GM12878 (cell line): ENCODE results near the gene RAET1E. TPM values are rescaled to one million over a fixed set of nuclear protein-coding genes. Genes with fewer than 3 reads are reported as not detected.
"Not testable (repeated sequence)": the region's sequence is repeated elsewhere in the genome, so short reads cannot be mapped to it uniquely, and the experiment has no call there.

Experiments
- ATAC-seq: fragments of 200-7000 bp; cut with Tn5 transposase; 3 replicates; pipeline ENCODE4 v1.9.1; 2020; ENCODE audit warnings: mild to moderate bottlenecking, moderate library complexity
- BruUV-seq: library from RNA; stranded (reverse); fragments of 400-500 nt; replicated peaks from 2 replicates; lab custom pipeline; 2021; lab: Mats Ljungman, UMichigan
- CTCF ChIA-PET: fragments of 300-600 bp; sonication (Branson Sonifier 250); formaldehyde crosslinking; extraction: SDS; loops from one replicate; lab custom pipeline; 2021; ENCODE audit warnings: inconsistent platforms; lab: Yijun Ruan, JAX
- POLR2A ChIA-PET: fragments of 350-600 bp; formaldehyde crosslinking; extraction: SDS; loops from one replicate; lab custom pipeline; 2021; ENCODE audit warnings: inconsistent platforms; lab: Charles Lee
- RAD21 ChIA-PET: fragments of 300-600 bp; sonication (Branson Sonifier 250); formaldehyde crosslinking; loops from one replicate; lab custom pipeline; 2023; ENCODE audit warnings: antibody characterized with exemption; ENCODE audit not compliant: unreplicated experiment; lab: Charles Lee
- SMC1A ChIA-PET: fragments of 300-600 bp; sonication (Branson Sonifier 250); formaldehyde crosslinking; loops from one replicate; lab custom pipeline; 2023; ENCODE audit not compliant: unreplicated experiment, uncharacterized antibody; lab: Charles Lee
- DNase-seq: peaks from one replicate; pipeline ENCODE4 v3.0.0-alpha.2; 2011; ENCODE audit warnings: low read depth, low spot score
- FAIRE-seq: peaks from 3 replicates; lab custom pipeline; 2011; peaks lifted over from hg19 to GRCh38; lab: Jason Lieb, UNC
- H2AFZ ChIP-seq: 2 replicates; pipeline ENCODE4 v1.6.0; 2011; ENCODE audit warnings: low read depth, low read length, control low read depth; ENCODE audit not compliant: control insufficient read depth
- H3K27ac ChIP-seq: 2 replicates; pipeline ENCODE4 v1.5.1; 2011; ENCODE audit warnings: control low read depth; ENCODE audit not compliant: control insufficient read depth, insufficient read depth
- H3K27me3 ChIP-seq, 2 experiments: replicated peaks in 1 of 2; 2 replicates each; pipeline versions ENCODE4 v1.6.0 to v1.6.1; 2011; ENCODE audit warnings: low read length in 1 of 2; ENCODE audit not compliant: control insufficient read depth in 2 of 2, insufficient read depth in 2 of 2
- H3K36me3 ChIP-seq, 2 experiments: 2 replicates each; pipeline ENCODE4 v1.5.1; 2011; ENCODE audit warnings: low read length in 1 of 2; ENCODE audit not compliant: control insufficient read depth in 2 of 2, insufficient read depth in 2 of 2
- H3K4me1 ChIP-seq: 2 replicates; pipeline ENCODE4 v1.6.1; 2011; ENCODE audit warnings: mild to moderate bottlenecking, low read length, moderate library complexity, mixed read lengths; ENCODE audit not compliant: control insufficient read depth, insufficient read depth
- H3K4me2 ChIP-seq: 2 replicates; pipeline ENCODE4 v1.6.0; 2011; ENCODE audit warnings: control low read depth; ENCODE audit not compliant: control insufficient read depth, insufficient read depth
- H3K4me3 ChIP-seq: fragments of 200-600 bp; sonication (generic); 2 replicates; pipeline ENCODE4 v1.5.1; 2016
- H3K79me2 ChIP-seq: 2 replicates; pipeline ENCODE4 v1.6.0; 2011; ENCODE audit warnings: low read length; ENCODE audit not compliant: control insufficient read depth, insufficient read depth
- H3K9ac ChIP-seq: 2 replicates; pipeline ENCODE4 v1.8.0; 2011; ENCODE audit warnings: low read length, control low read depth, mixed read lengths; ENCODE audit not compliant: control insufficient read depth, insufficient read depth
- H3K9me3 ChIP-seq: replicated peaks from 3 replicates; pipeline ENCODE4 v1.5.1; 2011; ENCODE audit warnings: mild to moderate bottlenecking, low read length; ENCODE audit not compliant: control insufficient read depth, insufficient read depth
- H4K20me1 ChIP-seq: 2 replicates; pipeline ENCODE4 v1.6.0; 2011; ENCODE audit not compliant: control insufficient read depth, insufficient read depth
- BCL11A ChIP-seq: IDR thresholded peaks from 2 replicates; pipeline ENCODE4 v1.6.1; 2011; ENCODE audit warnings: low read depth, low read length
- FOXK2 ChIP-seq: fragments of 450-650 bp; IDR thresholded peaks from 2 replicates; pipeline ENCODE4 v1.6.1; 2017; ENCODE audit warnings: mild to moderate bottlenecking, moderate library complexity
- GABPA ChIP-seq: IDR thresholded peaks from 2 replicates; pipeline ENCODE4 v1.6.1; 2014; ENCODE audit warnings: antibody characterized with exemption, low read depth, mild to moderate bottlenecking, inconsistent platforms
- HDAC6 ChIP-seq: fragments of 200-600 bp; sonication (generic); IDR thresholded peaks from one replicate; pipeline ENCODE4 v1.8.0; 2017; ENCODE audit warnings: antibody characterized with exemption; ENCODE audit not compliant: unreplicated experiment
- JUNB ChIP-seq: IDR thresholded peaks from 2 replicates; pipeline ENCODE4 v1.6.1; 2016; ENCODE audit warnings: antibody characterized with exemption, mild to moderate bottlenecking
- MXI1 ChIP-seq: fragments of 150-350 bp; IDR thresholded peaks from 2 replicates; pipeline ENCODE4 v1.6.1; 2011; ENCODE audit warnings: low read depth, mild to moderate bottlenecking, inconsistent platforms, low read length, improper control_type of control experiment
- RELA ChIP-seq: fragments of 450-650 bp; IDR thresholded peaks from 2 replicates; pipeline ENCODE4 v1.8.0; 2014; ENCODE audit warnings: borderline replicate concordance; ENCODE audit not compliant: partially characterized antibody
- ZSCAN29 ChIP-seq: fragments of 450-650 bp; IDR thresholded peaks from 2 replicates; pipeline ENCODE4 v1.6.1; 2017; ENCODE audit warnings: mild to moderate bottlenecking, moderate library complexity
- WGBS: methylation state at CpG from one replicate; pipeline ENCODE4 v1.1.6; 2016; ENCODE audit warnings: low lambda C conversion rate; ENCODE audit not compliant: insufficient replicate concordance, insufficient coverage; ENCODE audit errors: missing lambda C conversion rate; 5-methylcytosine and 5-hydroxymethylcytosine counted together
- in situ Hi-C: fragments of 300-500 bp; cut with MboI; formaldehyde crosslinking; loops from 9 replicates; pipeline ENCODE4 v1.14.3; 2018; ENCODE audit warnings: mixed read lengths
- intact Hi-C: fragments of 100-400 bp; cut with micrococcal nuclease; formaldehyde crosslinking; loops from one replicate; pipeline ENCODE4 v1.14.2; 2022; ENCODE audit not compliant: unreplicated experiment
- polyA plus RNA-seq, 11 experiments: library from polyadenylated mRNA; depleted of rRNA in 4 of 11; unstranded in 6 of 11; stranded (reverse) in 5 of 11; fragments of >200 nt; fragmentation: Nextera tagmentation in 4 of 11; fragmentation: Illumina TruSeq in 1 of 11; extraction: Ambion mirVana in 4 of 11; extraction: Trizol in 1 of 11; gene quantifications; 1 replicate in 1 of 11; 2 replicates in 10 of 11; pipeline versions ENCODE4 v1.2.1 to v1.2.3, GENCODE V29; 2011 to 2016; ENCODE audit warnings: inconsistent platforms in 2 of 11, missing spikeins in 2 of 11, low read depth in 1 of 11
- total RNA-seq, 4 experiments: library from RNA; depleted of rRNA in 3 of 4; stranded (reverse); fragments of >200 nt in 3 of 4; fragmentation: Illumina TruSeq in 1 of 4; extraction: Trizol in 1 of 4; gene quantifications; 2 replicates each; pipeline versions ENCODE4 v1.2.1 to v1.2.3, GENCODE V29; 2013 to 2021
- TF ChIP-seq, protein P1 (sequence below): IDR thresholded peaks from 2 replicates; pipeline ENCODE4 v1.6.1; 2011; ENCODE audit warnings: borderline replicate concordance, low read depth, mild to moderate bottlenecking, moderate library complexity, mixed read lengths, low read length; ENCODE audit not compliant: insufficient read depth; ENCODE audit errors: extremely low read length

The RAET1E gene
- total and polyA plus RNA-seq, 10 of the 15 experiments (the other 5 are each of a cell fraction or from before 2014, with no cell fraction given) = not detected

DNA sequence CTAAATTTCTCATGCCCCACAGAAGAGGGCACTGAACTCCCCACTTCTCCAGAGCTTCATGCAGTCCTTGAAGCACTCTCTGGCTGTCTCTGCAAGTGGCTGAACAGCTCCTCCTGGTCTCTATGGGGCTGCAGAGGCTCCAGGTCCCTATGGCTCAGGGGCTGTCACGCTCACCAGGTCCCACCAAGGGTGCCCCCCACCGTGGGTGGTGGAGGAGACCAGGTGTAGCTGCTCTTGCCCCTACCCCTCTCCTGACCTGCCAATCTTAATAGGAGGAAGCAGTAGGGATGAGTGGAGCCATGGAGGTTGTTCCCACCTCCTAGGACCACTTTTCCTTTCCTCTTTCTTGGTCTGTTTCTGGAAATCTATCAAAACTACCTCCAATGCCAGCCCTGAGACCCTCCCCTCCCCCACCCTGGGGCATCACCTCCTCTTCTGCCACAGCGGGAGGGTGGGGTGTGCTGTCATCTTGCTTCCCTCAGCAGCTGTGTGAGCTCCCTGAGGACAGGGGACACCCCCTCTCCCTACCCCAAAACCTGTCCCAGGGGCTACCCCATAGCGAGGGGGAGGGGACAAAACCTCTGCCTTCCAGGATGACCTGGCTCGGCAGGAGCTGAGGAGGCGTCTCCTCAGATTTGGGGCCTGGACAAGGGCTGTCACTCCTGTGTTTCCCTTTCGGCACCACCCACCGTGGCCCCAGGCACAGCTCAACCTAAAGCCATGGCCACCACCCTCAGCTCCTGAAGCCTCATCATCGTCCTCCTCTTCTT is 12.0 kb upstream of the RAET1E start:
- no peak for DNase-seq
- Histone ChIP-seq H3K9me3 (peaks cover 3% of the 10 kb centered on the region; the same call in 1 of the 3 replicates), H3K4me2 (no peak overlapping the region), H3K9ac (no peak overlapping the region), H4K20me1 (no peaks in the 10 kb centered on the region), H3K36me3 (no peaks in the 10 kb centered on the region), H3K4me1 (no peaks in the 10 kb centered on the region), H3K27me3 (peaks cover 0 to under 1% of the 10 kb centered on the region in 2 experiments; a peak in 1 of 4 replicates), H3K4me3 (no peak overlapping the region), H3K27ac (no peak overlapping the region), H3K79me2 (no peaks in the 10 kb centered on the region), H2AFZ (no peak overlapping the region)
- POLR2A ChIA-PET = no interaction called here
- FAIRE-seq = no peak
- 25% methylated on average over 9 of the region's 9 CpGs for WGBS
- TF ChIP-seq BCL11A = no peak
- no peak for TF ChIP-seq JUNB
- TF ChIP-seq RELA = no peak
- TF ChIP-seq FOXK2 = no peak
- TF ChIP-seq ZSCAN29 = no peak
- TF ChIP-seq MXI1 = no peak
- TF ChIP-seq GABPA = no peak
- TF ChIP-seq, protein P1, sequence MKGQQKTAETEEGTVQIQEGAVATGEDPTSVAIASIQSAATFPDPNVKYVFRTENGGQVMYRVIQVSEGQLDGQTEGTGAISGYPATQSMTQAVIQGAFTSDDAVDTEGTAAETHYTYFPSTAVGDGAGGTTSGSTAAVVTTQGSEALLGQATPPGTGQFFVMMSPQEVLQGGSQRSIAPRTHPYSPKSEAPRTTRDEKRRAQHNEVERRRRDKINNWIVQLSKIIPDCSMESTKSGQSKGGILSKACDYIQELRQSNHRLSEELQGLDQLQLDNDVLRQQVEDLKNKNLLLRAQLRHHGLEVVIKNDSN = no peak
- no peak for TF ChIP-seq HDAC6
- no TSS peak for BruUV-seq
- SMC1A ChIA-PET = no interaction called here
- in situ Hi-C loops (no loop called here), intact Hi-C loops (no loop called here)
- RAD21 ChIA-PET = no interaction called here
- CTCF ChIA-PET = no interaction called here
- ATAC-seq = no peak

- BruUV-seq, intact Hi-C loops, FAIRE-seq: not testable (repeated sequence)
Observed at GRCh38 chr6:149908480-149908879, 10.6 kb upstream of the RAET1E start.

More at GRCh38 chr6:149908480-149908879, 10.6 kb upstream of the RAET1E start:
- H3K27me3 ChIP-seq, RAD21 ChIA-PET, ATAC-seq, in situ Hi-C loops, DNase-seq, H2AFZ ChIP-seq, H3K9me3 ChIP-seq, H3K27ac ChIP-seq, H3K4me1 ChIP-seq, H3K4me2 ChIP-seq, H3K4me3 ChIP-seq, H3K9ac ChIP-seq, POLR2A ChIA-PET, H4K20me1 ChIP-seq, H3K36me3 ChIP-seq, SMC1A ChIA-PET, H3K79me2 ChIP-seq, CTCF ChIA-PET: not testable (repeated sequence)
- 27% methylated on average over 4 of the region's 4 CpGs for WGBS
